SK-N-SH (cell line): Measurements from ENCODE around the gene TPSAB1. TPM values are rescaled to one million over a fixed set of nuclear protein-coding genes. Genes with fewer than 3 reads are reported as not detected.
"Not testable (repeated sequence)": the region's sequence is repeated elsewhere in the genome, so short reads cannot be mapped to it uniquely, and the experiment has no call there.

Experiments used
- CTCF ChIA-PET: fragments of 300-600, 350-600 bp; formaldehyde crosslinking; extraction: SDS; loops from one replicate; lab custom pipeline; 2021; lab: Yijun Ruan, JAX
- POLR2A ChIA-PET: fragments of 350-600 bp; sonication (Branson Sonifier 250); formaldehyde crosslinking; extraction: SDS; loops from one replicate; lab custom pipeline; 2020; ENCODE audit warnings: antibody characterized with exemption, inconsistent platforms; lab: Yijun Ruan, JAX
- DNase-seq: peaks from one replicate; pipeline ENCODE4 v3.0.0; 2012
- H2AFZ ChIP-seq: fragments of 200-600 bp; sonication (generic); 2 replicates; pipeline ENCODE4 v1.8.1; 2016; ENCODE audit warnings: antibody characterized with exemption, mild to moderate bottlenecking, low read depth
- H3F3A ChIP-seq: fragments of 200-600 bp; sonication (generic); replicated peaks from 2 replicates; pipeline ENCODE3; 2016; ENCODE audit warnings: antibody characterized with exemption, mild to moderate bottlenecking; ENCODE audit not compliant: insufficient read depth
- H3K27ac ChIP-seq, 2 experiments: fragments of 200-500 bp in 1 of 2; fragments of 200-600 bp in 1 of 2; sonication (Bioruptor generic) in 1 of 2; sonication (generic), shearing (Covaris generic) in 1 of 2; 2 replicates each; pipeline versions ENCODE4 v1.5.1 to v1.6.1; 2014 to 2016; ENCODE audit warnings: low read depth in 2 of 2, inconsistent platforms in 1 of 2, low read length in 1 of 2, mild to moderate bottlenecking in 1 of 2, mixed read lengths in 1 of 2
- H3K27me3 ChIP-seq: fragments of 200-600 bp; sonication (generic), shearing (Covaris generic); 2 replicates; pipeline ENCODE4 v1.6.1; 2016; ENCODE audit warnings: mixed run types; ENCODE audit not compliant: insufficient read depth
- H3K36me3 ChIP-seq, 2 experiments: fragments of 200-500 bp in 1 of 2; fragments of 200-600 bp in 1 of 2; sonication (Bioruptor generic) in 1 of 2; sonication (generic) in 1 of 2; replicated peaks in 1 of 2; 2 replicates each; pipeline versions ENCODE3 to v1.5.1; 2014 to 2016; ENCODE audit warnings: low read length in 1 of 2, mild to moderate bottlenecking in 1 of 2; ENCODE audit not compliant: insufficient read depth in 2 of 2, control insufficient read depth in 1 of 2
- H3K4me1 ChIP-seq, 2 experiments: fragments of 200-500 bp in 1 of 2; fragments of 200-600 bp in 1 of 2; sonication (Bioruptor generic) in 1 of 2; sonication (generic), shearing (Covaris generic) in 1 of 2; 2 replicates each; pipeline versions ENCODE4 v1.5.1 to v1.6.1; 2014 to 2016; ENCODE audit warnings: low read depth in 1 of 2, low read length in 1 of 2, mixed run types in 1 of 2; ENCODE audit not compliant: insufficient read depth in 2 of 2, control insufficient read depth in 1 of 2
- H3K4me2 ChIP-seq: fragments of 200-600 bp; sonication (generic), shearing (Covaris generic); 2 replicates; pipeline ENCODE4 v1.6.1; 2017; ENCODE audit warnings: mixed run types
- H3K4me3 ChIP-seq, 2 experiments: fragments of 200-500 bp in 1 of 2; fragments of 200-600 bp in 1 of 2; sonication (Bioruptor generic) in 1 of 2; sonication (generic), shearing (Covaris generic) in 1 of 2; 2 replicates each; pipeline versions ENCODE4 v1.5.1 to v1.8.1; 2014 to 2016; ENCODE audit warnings: low read depth in 2 of 2, inconsistent platforms in 1 of 2, low read length in 1 of 2, mild to moderate bottlenecking in 1 of 2, mixed read lengths in 1 of 2, moderate library complexity in 1 of 2
- H3K79me2 ChIP-seq: fragments of 200-600 bp; sonication (generic); 2 replicates; pipeline ENCODE4 v1.8.1; 2017; ENCODE audit warnings: mild to moderate bottlenecking; ENCODE audit not compliant: insufficient read depth
- H3K9ac ChIP-seq: fragments of 200-600 bp; sonication (generic); 2 replicates; pipeline ENCODE4 v1.6.1; 2017; ENCODE audit warnings: mixed run types
- H3K9me2 ChIP-seq: fragments of 200-600 bp; sonication (generic); 2 replicates; pipeline ENCODE4 v1.6.1; 2017; ENCODE audit warnings: mixed run types
- H3K9me3 ChIP-seq: fragments of 200-600 bp; sonication (generic); 2 replicates; pipeline ENCODE4 v1.6.1; 2017; ENCODE audit warnings: mixed run types, mild to moderate bottlenecking, moderate library complexity
- H4K20me1 ChIP-seq: fragments of 200-600 bp; sonication (generic); 2 replicates; pipeline ENCODE4 v1.6.1; 2017; ENCODE audit warnings: mild to moderate bottlenecking, mixed run types; ENCODE audit not compliant: insufficient read depth
- ELF1 ChIP-seq: IDR thresholded peaks from 2 replicates; pipeline ENCODE4 v1.4.0; 2012
- EP300 ChIP-seq, 2 experiments: IDR thresholded peaks; 2 replicates each; pipeline versions ENCODE4 v1.4.0 to v1.6.1; 2012; ENCODE audit warnings: borderline replicate concordance in 1 of 2, low read depth in 1 of 2, low read length in 1 of 2
- JUND ChIP-seq: IDR thresholded peaks from 2 replicates; pipeline ENCODE4 v1.4.0; 2012
- NRF1 ChIP-seq: IDR thresholded peaks from 2 replicates; pipeline ENCODE4 v1.6.1; 2012; ENCODE audit warnings: low read depth, mild to moderate bottlenecking, low read length
- POLR2AphosphoS5 ChIP-seq: IDR thresholded peaks from 2 replicates; pipeline ENCODE4 v1.6.1; 2012; ENCODE audit warnings: low read depth, low read length
- RCOR1 ChIP-seq: fragments of 150-350 bp; IDR thresholded peaks from 2 replicates; pipeline ENCODE4 v1.6.1; 2017; ENCODE audit warnings: antibody characterized with exemption, low read length
- RFX5 ChIP-seq: IDR thresholded peaks from 2 replicates; pipeline ENCODE4 v1.6.1; 2012; ENCODE audit warnings: mild to moderate bottlenecking, improper control_type of control experiment, low read length
- TEAD4 ChIP-seq: IDR thresholded peaks from 2 replicates; pipeline ENCODE4 v1.4.0; 2012; ENCODE audit warnings: mild to moderate bottlenecking, borderline replicate concordance; ENCODE audit not compliant: insufficient read depth
- YY1 ChIP-seq: IDR thresholded peaks from 2 replicates; pipeline ENCODE4 v1.4.0; 2012; ENCODE audit warnings: low read depth, mild to moderate bottlenecking
- WGBS: methylation state at CpG from one replicate; pipeline ENCODE4 v1.1.6; 2017; ENCODE audit warnings: low lambda C conversion rate; 5-methylcytosine and 5-hydroxymethylcytosine counted together
- polyA plus RNA-seq, 3 experiments: library from polyadenylated mRNA; depleted of rRNA; stranded (reverse); fragments of >200 nt; gene quantifications; 2 replicates each; pipeline ENCODE4 v1.2.3, GENCODE V29; 2012
- TF ChIP-seq, protein P1 (sequence below): IDR thresholded peaks from 2 replicates; pipeline ENCODE4 v1.4.0; 2012; ENCODE audit warnings: low read depth, borderline replicate concordance
- TF ChIP-seq, protein P2 (sequence below): IDR thresholded peaks from 2 replicates; pipeline ENCODE4; 2012
- TF ChIP-seq, protein P3 (sequence below): IDR thresholded peaks from 2 replicates; pipeline ENCODE4 v1.6.1; 2012; ENCODE audit warnings: mild to moderate bottlenecking, low read depth, low read length, moderate library complexity
- TF ChIP-seq, protein P4 (sequence below): fragments of 150-350 bp; IDR thresholded peaks from 2 replicates; pipeline ENCODE4 v1.6.1; 2017; ENCODE audit warnings: antibody characterized with exemption, low read length, low read depth, borderline replicate concordance
- TF ChIP-seq, protein P5 (sequence below): fragments of 200-600 bp; sonication (generic); IDR thresholded peaks from 2 replicates; pipeline ENCODE4 v1.6.1; 2017; ENCODE audit warnings: antibody characterized with exemption, mild to moderate bottlenecking, moderate library complexity
- TF ChIP-seq, protein P6 (sequence below): fragments of 150-350 bp; IDR thresholded peaks from 2 replicates; pipeline ENCODE4 v1.6.1; 2016; ENCODE audit warnings: mild to moderate bottlenecking, low read depth, low read length
- TF ChIP-seq, protein P7 (sequence below): IDR thresholded peaks from 2 replicates; pipeline ENCODE4 v1.4.0; 2012; ENCODE audit warnings: low read depth

The TPSAB1 gene
- polyA plus RNA-seq, 1 of the 3 experiments (the other 2 are of a cell fraction): not detected

DNA sequence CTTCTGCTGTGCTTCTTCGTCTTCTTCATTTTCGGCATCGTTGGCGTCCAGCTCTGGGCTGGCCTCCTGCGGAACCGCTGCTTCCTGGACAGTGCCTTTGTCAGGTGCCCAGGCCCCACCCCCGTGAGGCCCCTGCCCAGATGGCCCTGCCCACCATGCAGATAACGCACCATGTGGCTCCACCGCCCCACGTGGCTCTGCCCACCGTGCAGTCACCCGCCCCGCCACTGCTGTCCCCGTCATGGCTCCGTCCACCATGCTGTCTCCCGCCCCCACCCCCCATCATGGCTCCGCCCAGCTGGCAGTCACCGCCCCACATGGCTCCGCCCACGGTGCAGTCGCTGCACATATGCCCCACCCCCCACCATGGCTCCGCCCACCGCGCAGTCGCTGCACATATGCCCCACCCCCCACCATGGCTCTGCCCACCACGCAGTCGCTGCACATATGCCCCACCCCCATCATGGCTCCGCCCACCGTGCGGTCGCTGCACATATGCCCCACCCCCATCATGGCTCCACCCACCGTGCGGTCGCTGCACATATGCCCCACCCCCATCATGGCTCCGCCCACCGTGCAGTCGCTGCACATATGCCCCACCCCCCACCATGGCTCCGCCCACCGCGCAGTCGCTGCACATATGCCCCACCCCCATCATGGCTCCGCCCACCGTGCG, 41.7 kb upstream of the TPSAB1 start:
- H3K9ac ChIP-seq, H3K4me1 ChIP-seq, H4K20me1 ChIP-seq, H3K79me2 ChIP-seq, H3K9me3 ChIP-seq, H3K4me2 ChIP-seq, H3K36me3 ChIP-seq, H3K9me2 ChIP-seq, H3K4me3 ChIP-seq, POLR2A ChIA-PET, CTCF ChIA-PET, H3K27ac ChIP-seq, H3F3A ChIP-seq, H2AFZ ChIP-seq: not testable (repeated sequence)
- peaks cover 59% of the 10 kb centered on the region for H3K27me3 ChIP-seq
- 58% methylated on average over 30 of the region's 44 CpGs for WGBS
- peak; percentile 72 for DNase-seq

DNA sequence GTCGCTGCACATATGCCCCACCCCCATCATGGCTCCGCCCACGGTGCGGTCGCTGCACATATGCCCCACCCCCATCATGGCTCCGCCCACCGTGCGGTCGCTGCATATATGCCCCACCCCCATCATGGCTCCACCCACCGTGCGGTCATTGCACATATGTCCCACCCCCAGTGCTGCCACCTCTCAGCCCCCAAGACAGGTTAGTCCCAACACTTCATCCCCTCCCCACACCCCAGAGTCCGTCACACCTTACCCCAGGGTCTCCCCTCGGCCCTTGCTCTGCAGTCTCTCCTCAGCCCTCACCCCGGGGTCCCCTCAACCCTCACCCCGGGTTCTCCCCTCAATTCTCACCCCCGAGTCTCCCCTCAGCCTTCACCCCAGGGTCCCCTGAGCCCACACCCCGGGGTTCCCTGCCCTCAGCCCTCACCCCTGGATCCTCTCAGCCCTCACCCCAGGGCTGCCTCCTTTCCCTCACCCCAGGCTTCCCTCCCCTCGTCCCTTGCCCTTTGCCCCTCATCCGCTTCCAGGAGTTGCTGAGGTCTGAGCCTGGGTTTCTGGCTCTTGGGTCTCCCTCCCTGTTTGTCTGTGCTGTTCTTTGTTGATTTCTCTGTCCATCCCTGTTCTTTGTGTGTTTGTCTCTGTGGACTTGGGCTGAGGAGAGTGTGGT, 41.0 kb upstream of the TPSAB1 start:
- 46% methylated on average over 12 of the region's 19 CpGs for WGBS
- CTCF ChIA-PET: no interaction called here
- DNase-seq: peak; percentile 57

More for the DNA sequence above, 41.0 kb upstream of the TPSAB1 start:
- H3K27me3 ChIP-seq: peaks cover 60% of the 10 kb centered on the region
- no peaks in the 10 kb centered on the region for H3K79me2 ChIP-seq
- H3K36me3 ChIP-seq: no peaks in the 10 kb centered on the region
- no peak overlapping the region for H3K4me3 ChIP-seq
- H3K4me2 ChIP-seq: no peak overlapping the region
- TF ChIP-seq, protein P1, sequence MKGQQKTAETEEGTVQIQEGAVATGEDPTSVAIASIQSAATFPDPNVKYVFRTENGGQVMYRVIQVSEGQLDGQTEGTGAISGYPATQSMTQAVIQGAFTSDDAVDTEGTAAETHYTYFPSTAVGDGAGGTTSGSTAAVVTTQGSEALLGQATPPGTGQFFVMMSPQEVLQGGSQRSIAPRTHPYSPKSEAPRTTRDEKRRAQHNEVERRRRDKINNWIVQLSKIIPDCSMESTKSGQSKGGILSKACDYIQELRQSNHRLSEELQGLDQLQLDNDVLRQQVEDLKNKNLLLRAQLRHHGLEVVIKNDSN: no peak
- no peak for TF ChIP-seq JUND
- TF ChIP-seq, protein P2, sequence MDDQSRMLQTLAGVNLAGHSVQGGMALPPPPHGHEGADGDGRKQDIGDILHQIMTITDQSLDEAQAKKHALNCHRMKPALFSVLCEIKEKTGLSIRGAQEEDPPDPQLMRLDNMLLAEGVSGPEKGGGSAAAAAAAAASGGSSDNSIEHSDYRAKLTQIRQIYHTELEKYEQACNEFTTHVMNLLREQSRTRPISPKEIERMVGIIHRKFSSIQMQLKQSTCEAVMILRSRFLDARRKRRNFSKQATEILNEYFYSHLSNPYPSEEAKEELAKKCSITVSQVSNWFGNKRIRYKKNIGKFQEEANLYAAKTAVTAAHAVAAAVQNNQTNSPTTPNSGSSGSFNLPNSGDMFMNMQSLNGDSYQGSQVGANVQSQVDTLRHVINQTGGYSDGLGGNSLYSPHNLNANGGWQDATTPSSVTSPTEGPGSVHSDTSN: no peak
- TF ChIP-seq POLR2AphosphoS5: no peak
- no peak for TF ChIP-seq EP300 (IDR thresholded peaks at IDR 0.05; ENCODE audit: borderline replicate concordance in 1 of 2, low read depth in 1 of 2, low read length in 1 of 2)
- TF ChIP-seq, protein P3, sequence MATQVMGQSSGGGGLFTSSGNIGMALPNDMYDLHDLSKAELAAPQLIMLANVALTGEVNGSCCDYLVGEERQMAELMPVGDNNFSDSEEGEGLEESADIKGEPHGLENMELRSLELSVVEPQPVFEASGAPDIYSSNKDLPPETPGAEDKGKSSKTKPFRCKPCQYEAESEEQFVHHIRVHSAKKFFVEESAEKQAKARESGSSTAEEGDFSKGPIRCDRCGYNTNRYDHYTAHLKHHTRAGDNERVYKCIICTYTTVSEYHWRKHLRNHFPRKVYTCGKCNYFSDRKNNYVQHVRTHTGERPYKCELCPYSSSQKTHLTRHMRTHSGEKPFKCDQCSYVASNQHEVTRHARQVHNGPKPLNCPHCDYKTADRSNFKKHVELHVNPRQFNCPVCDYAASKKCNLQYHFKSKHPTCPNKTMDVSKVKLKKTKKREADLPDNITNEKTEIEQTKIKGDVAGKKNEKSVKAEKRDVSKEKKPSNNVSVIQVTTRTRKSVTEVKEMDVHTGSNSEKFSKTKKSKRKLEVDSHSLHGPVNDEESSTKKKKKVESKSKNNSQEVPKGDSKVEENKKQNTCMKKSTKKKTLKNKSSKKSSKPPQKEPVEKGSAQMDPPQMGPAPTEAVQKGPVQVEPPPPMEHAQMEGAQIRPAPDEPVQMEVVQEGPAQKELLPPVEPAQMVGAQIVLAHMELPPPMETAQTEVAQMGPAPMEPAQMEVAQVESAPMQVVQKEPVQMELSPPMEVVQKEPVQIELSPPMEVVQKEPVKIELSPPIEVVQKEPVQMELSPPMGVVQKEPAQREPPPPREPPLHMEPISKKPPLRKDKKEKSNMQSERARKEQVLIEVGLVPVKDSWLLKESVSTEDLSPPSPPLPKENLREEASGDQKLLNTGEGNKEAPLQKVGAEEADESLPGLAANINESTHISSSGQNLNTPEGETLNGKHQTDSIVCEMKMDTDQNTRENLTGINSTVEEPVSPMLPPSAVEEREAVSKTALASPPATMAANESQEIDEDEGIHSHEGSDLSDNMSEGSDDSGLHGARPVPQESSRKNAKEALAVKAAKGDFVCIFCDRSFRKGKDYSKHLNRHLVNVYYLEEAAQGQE: no peak
- TF ChIP-seq NRF1: no peak
- no peak for TF ChIP-seq RCOR1
- TF ChIP-seq, protein P4, sequence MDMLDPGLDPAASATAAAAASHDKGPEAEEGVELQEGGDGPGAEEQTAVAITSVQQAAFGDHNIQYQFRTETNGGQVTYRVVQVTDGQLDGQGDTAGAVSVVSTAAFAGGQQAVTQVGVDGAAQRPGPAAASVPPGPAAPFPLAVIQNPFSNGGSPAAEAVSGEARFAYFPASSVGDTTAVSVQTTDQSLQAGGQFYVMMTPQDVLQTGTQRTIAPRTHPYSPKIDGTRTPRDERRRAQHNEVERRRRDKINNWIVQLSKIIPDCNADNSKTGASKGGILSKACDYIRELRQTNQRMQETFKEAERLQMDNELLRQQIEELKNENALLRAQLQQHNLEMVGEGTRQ: no peak
- no peak for TF ChIP-seq ELF1
- no peak for TF ChIP-seq RFX5
- no peak for TF ChIP-seq YY1
- TF ChIP-seq, protein P5, sequence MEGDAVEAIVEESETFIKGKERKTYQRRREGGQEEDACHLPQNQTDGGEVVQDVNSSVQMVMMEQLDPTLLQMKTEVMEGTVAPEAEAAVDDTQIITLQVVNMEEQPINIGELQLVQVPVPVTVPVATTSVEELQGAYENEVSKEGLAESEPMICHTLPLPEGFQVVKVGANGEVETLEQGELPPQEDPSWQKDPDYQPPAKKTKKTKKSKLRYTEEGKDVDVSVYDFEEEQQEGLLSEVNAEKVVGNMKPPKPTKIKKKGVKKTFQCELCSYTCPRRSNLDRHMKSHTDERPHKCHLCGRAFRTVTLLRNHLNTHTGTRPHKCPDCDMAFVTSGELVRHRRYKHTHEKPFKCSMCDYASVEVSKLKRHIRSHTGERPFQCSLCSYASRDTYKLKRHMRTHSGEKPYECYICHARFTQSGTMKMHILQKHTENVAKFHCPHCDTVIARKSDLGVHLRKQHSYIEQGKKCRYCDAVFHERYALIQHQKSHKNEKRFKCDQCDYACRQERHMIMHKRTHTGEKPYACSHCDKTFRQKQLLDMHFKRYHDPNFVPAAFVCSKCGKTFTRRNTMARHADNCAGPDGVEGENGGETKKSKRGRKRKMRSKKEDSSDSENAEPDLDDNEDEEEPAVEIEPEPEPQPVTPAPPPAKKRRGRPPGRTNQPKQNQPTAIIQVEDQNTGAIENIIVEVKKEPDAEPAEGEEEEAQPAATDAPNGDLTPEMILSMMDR: no peak
- TF ChIP-seq, protein P6, sequence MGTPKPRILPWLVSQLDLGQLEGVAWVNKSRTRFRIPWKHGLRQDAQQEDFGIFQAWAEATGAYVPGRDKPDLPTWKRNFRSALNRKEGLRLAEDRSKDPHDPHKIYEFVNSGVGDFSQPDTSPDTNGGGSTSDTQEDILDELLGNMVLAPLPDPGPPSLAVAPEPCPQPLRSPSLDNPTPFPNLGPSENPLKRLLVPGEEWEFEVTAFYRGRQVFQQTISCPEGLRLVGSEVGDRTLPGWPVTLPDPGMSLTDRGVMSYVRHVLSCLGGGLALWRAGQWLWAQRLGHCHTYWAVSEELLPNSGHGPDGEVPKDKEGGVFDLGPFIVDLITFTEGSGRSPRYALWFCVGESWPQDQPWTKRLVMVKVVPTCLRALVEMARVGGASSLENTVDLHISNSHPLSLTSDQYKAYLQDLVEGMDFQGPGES: no peak
- no peak for TF ChIP-seq TEAD4
- TF ChIP-seq, protein P7, sequence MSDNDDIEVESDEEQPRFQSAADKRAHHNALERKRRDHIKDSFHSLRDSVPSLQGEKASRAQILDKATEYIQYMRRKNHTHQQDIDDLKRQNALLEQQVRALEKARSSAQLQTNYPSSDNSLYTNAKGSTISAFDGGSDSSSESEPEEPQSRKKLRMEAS: no peak
- TF ChIP-seq, all 33 proteins: peak for 0
- no peak overlapping the region for H2AFZ ChIP-seq
- H3F3A ChIP-seq: no peaks in the 10 kb centered on the region
- H3K9me2 ChIP-seq: no peaks in the 10 kb centered on the region
- no peak overlapping the region for H3K27ac ChIP-seq
- no peak overlapping the region for H3K9ac ChIP-seq
- H3K9me3 ChIP-seq: no peaks in the 10 kb centered on the region
- no peaks in the 10 kb centered on the region for H3K4me1 ChIP-seq
- no peaks in the 10 kb centered on the region for H4K20me1 ChIP-seq
- POLR2A ChIA-PET: no interaction called here
